Measurements from ENCODE around the gene DIAPH3.
"Not testable (repeated sequence)": the region's sequence is repeated elsewhere in the genome, so short reads cannot be mapped to it uniquely, and the experiment has no call there.

DIAPH3 gene

GRCh38 chr13:60043262-60043661 is 120.5 kb downstream of the DIAPH3 start:
- in situ Hi-C loops (cut with MboI; ENCODE audit: low pct_unique_long_range_greater_than_20kb, low sequenced_read_pairs) = no loop called here
- DNase-seq = no peak

DNA sequence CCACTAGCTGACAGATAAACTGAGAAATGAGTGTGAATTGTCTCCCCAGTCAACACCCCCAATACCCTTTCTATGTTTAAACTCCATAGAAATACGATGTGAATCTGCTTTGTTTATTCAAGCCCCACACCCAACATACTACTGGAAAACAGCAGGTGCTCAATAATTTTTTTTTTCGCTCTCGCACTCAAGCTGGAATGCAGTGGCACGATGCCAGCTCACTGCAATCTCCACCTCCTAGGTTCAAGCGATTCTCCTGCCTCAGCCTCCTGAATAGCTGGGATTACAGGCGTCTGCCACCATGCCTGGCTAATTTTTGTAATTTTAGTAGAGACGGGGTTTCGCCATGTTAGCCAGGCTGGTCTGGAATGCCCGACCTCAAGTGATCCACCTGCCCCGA is 123.1 kb downstream of the DIAPH3 start:
- in situ Hi-C loops (cut with MboI; ENCODE audit: low pct_unique_long_range_greater_than_20kb, low sequenced_read_pairs); DNase-seq: not testable (repeated sequence)

- no peak for DNase-seq
- in situ Hi-C loops (cut with MboI; ENCODE audit: low pct_unique_long_range_greater_than_20kb, low sequenced_read_pairs) = no loop called here
Observed at GRCh38 chr13:60035874-60036273, 127.9 kb downstream of the DIAPH3 start.

- DNase-seq = no peak
- in situ Hi-C loops (cut with MboI; ENCODE audit: low pct_unique_long_range_greater_than_20kb, low sequenced_read_pairs) = no loop called here
Observed at GRCh38 chr13:60032851-60033250, 130.9 kb downstream of the DIAPH3 start.

GRCh38 chr13:60028021-60028420 is 135.7 kb downstream of the DIAPH3 start:
- in situ Hi-C loops (cut with MboI; ENCODE audit: low pct_unique_long_range_greater_than_20kb, low sequenced_read_pairs) = no loop called here

DNA sequence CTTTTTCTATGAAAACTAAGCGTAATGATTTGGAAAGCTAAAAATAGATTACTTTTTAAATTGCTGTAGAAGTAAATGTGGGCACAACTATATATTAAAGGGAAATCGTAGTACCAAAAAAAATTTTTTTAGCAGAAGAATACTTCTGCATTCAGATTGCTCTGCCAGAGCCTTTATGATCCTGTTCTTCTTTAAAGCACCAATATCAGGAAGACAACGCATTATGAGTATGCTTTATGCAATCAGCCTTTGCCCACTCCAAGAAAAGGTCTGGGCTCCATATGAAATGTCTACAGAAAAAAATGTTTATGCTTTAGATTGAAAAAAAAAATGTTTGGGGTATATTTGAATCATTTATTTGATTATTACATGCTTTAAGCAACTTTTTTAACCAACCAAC is 137.4 kb downstream of the DIAPH3 start:
- in situ Hi-C loops (cut with MboI; ENCODE audit: low pct_unique_long_range_greater_than_20kb, low sequenced_read_pairs) = no loop called here
- no peak for DNase-seq

More at GRCh38 chr13:60028021-60028420, 135.7 kb downstream of the DIAPH3 start:
- DNase-seq = peak; percentile 21

- in situ Hi-C loops (cut with MboI; ENCODE audit: low pct_unique_long_range_greater_than_20kb, low sequenced_read_pairs) = no loop called here
- no peak for DNase-seq
Observed at GRCh38 chr13:60020288-60020687, 143.4 kb downstream of the DIAPH3 start.

DNA sequence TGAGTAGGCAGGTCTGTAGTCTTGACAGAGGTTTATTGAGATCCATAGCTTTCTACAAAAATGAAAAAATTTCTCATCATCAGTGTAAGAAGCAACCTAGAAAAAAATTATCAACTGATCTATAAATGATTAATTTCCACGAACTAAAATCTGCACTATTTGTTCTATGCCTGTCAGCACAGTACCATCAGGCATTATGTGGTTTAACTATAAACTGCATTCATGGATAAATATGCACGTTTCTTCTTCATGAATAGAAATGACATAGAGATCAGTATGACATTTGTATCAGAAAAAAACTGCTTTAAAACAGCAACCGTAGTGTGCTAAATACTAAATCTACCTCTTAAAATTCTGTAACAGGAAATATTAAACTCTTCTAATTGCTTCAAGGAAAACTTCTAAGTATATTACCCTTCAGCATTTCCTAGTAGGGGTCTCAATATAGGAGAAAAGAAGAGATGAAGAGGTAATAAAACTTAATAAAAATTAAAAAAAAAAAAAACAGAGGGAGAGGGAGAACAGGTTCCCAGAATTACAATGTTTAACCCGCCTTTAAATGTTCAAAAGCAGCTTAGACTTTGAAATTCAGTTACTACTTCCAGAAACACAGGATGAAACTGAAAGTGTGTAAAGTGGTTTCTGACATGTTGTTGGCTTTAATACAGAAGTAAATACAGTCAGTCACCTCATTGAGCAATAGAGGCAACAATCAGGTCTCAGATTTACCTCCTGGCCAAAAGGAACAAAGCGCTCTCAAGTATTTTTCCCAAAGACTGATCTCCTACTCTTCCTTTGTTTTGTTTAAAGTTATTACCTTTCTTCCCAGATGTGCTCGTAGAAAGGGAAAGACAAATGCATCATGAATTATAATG is 144.4 kb downstream of the DIAPH3 start:
- DNase-seq = no peak
- in situ Hi-C loops (cut with MboI; ENCODE audit: low pct_unique_long_range_greater_than_20kb, low sequenced_read_pairs) = no loop called here

- no peak for DNase-seq
- in situ Hi-C loops (cut with MboI; ENCODE audit: low pct_unique_long_range_greater_than_20kb, low sequenced_read_pairs) = no loop called here
Observed at GRCh38 chr13:60018536-60018935, 145.2 kb downstream of the DIAPH3 start.

DNA sequence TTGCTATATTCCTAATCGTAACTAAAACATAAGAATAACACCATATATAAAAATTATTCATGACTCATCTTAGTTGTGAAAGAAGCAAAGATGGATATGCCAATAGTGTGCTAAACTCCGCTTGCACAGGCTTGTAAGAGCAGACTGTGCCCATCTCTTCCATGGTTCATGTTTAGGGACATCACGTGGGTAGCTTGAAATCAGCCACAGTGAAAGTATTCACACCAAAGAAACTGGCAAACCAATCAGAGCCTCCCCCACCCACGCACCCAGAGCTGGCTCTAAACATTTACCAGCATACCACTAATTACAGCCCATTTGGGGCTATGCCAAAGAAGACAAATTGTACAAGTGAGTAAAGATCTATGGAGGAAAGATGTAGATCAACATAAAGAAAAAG is 147.5 kb downstream of the DIAPH3 start:
- in situ Hi-C loops (cut with MboI; ENCODE audit: low pct_unique_long_range_greater_than_20kb, low sequenced_read_pairs) = no loop called here

GRCh38 chr13:60013166-60013565 is 150.6 kb downstream of the DIAPH3 start:
- DNase-seq = no peak
- in situ Hi-C loops (cut with MboI; ENCODE audit: low pct_unique_long_range_greater_than_20kb, low sequenced_read_pairs) = no loop called here

More for the DNA sequence above, 147.5 kb downstream of the DIAPH3 start:
- no peak for DNase-seq

- in situ Hi-C loops (cut with MboI; ENCODE audit: low pct_unique_long_range_greater_than_20kb, low sequenced_read_pairs) = no loop called here
Observed at GRCh38 chr13:60012488-60012887, 151.2 kb downstream of the DIAPH3 start.

GRCh38 chr13:60009300-60010253 is 154.2 kb downstream of the DIAPH3 start:
- in situ Hi-C loops (cut with MboI; ENCODE audit: low pct_unique_long_range_greater_than_20kb, low sequenced_read_pairs) = no loop called here
- DNase-seq = no peak

More at GRCh38 chr13:60012488-60012887, 151.2 kb downstream of the DIAPH3 start:
- no peak for DNase-seq

DNA sequence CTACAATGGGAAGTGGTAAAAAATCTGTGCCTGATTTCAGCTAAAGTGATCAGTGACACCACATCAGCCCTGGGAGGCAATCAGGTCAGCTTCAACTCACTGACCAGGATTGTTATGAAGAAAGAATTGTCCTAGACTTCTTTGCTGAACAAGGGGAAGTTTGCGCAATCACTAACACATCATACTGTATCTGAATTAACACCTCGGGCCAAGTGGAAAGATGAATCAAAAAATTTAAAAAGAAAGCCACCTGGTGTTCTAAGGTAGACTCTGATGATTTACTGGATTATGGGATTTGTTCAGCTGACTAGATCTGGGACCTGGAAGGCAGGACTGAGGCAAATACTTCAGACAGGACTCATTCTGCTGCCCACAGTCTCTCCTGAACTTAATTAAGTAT is 161.8 kb downstream of the DIAPH3 start:
- in situ Hi-C loops (cut with MboI; ENCODE audit: low pct_unique_long_range_greater_than_20kb, low sequenced_read_pairs) = no loop called here
- no peak for DNase-seq

DNA sequence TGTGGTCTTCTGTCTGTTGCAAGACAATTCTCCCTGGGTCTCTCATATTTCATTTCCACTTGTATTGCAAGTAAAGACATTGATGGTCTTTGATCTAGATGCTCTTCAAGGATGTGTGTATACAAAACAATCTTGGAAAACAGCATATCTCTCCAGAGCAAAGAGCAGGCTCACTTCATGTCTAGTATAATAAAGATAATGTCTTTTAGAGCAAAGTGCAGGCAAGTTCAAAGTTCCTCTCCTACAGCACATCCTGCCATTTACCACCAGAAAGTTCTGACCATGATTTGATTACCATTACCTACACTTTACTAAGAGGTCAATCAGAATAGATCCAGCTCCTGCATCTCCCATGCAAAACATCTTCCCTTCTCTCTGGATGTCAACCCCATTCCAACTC is 162.8 kb downstream of the DIAPH3 start:
- DNase-seq = no peak
- in situ Hi-C loops (cut with MboI; ENCODE audit: low pct_unique_long_range_greater_than_20kb, low sequenced_read_pairs) = no loop called here

- DNase-seq = no peak
- in situ Hi-C loops (cut with MboI; ENCODE audit: low pct_unique_long_range_greater_than_20kb, low sequenced_read_pairs) = no loop called here
Observed at GRCh38 chr13:60000081-60000480, 163.6 kb downstream of the DIAPH3 start.

- no peak for DNase-seq
- in situ Hi-C loops (cut with MboI; ENCODE audit: low pct_unique_long_range_greater_than_20kb, low sequenced_read_pairs) = no loop called here
Observed at GRCh38 chr13:59997976-59998375, 165.8 kb downstream of the DIAPH3 start.

- in situ Hi-C loops (cut with MboI; ENCODE audit: low pct_unique_long_range_greater_than_20kb, low sequenced_read_pairs) = no loop called here
- no peak for DNase-seq
Observed at GRCh38 chr13:59996461-59996980, 167.2 kb downstream of the DIAPH3 start.

GRCh38 chr13:59991395-59991794 is 172.3 kb downstream of the DIAPH3 start:
- DNase-seq = no peak
- in situ Hi-C loops (cut with MboI; ENCODE audit: low pct_unique_long_range_greater_than_20kb, low sequenced_read_pairs) = no loop called here
